GM19452 (cell line): ENCODE data around the gene PDCL3.

Source experiments
- ATAC-seq: cut with Tn5 transposase; IDR thresholded peaks from one replicate; pipeline ENCODE4 v1.9.1; 2021; ENCODE audit not compliant: unreplicated experiment

The PDCL3 gene

GRCh38 chr2:100611079-100612029 is 48.6 kb downstream of the PDCL3 start:
- ATAC-seq, result no peak

GRCh38 chr2:100612388-100613000 is 49.7 kb downstream of the PDCL3 start:
- no peak for ATAC-seq

GRCh38 chr2:100613719-100614118 is 50.9 kb downstream of the PDCL3 start:
- ATAC-seq, result no peak

- no peak for ATAC-seq
These were observed 51.7 kb downstream of the PDCL3 start for GRCh38 chr2:100614455-100615000.

- ATAC-seq, result no peak
These were observed 52.7 kb downstream of the PDCL3 start for GRCh38 chr2:100615471-100615870.

GRCh38 chr2:100615886-100616285 is 53.1 kb downstream of the PDCL3 start:
- ATAC-seq, result no peak

- no peak for ATAC-seq
These were observed 54.1 kb downstream of the PDCL3 start for GRCh38 chr2:100616841-100617390.

GRCh38 chr2:100619951-100620350 is 57.2 kb downstream of the PDCL3 start:
- ATAC-seq, result no peak

- ATAC-seq, result no peak
These were observed 57.7 kb downstream of the PDCL3 start for GRCh38 chr2:100620481-100620880.

- no peak for ATAC-seq
These were observed 58.7 kb downstream of the PDCL3 start for GRCh38 chr2:100621371-100621951.

GRCh38 chr2:100623033-100623715 is 60.4 kb downstream of the PDCL3 start:
- no peak for ATAC-seq

- no peak for ATAC-seq
These were observed 61.1 kb downstream of the PDCL3 start for GRCh38 chr2:100623930-100624329.

- ATAC-seq, result no peak
These were observed 61.7 kb downstream of the PDCL3 start for GRCh38 chr2:100624536-100624935.

- no peak for ATAC-seq
These were observed 62.9 kb downstream of the PDCL3 start for GRCh38 chr2:100625717-100626116.
